ENCODE measurements around the gene ZNF865.

ZNF865 gene

GRCh38 chr19:55647732-55648584 is 42.5 kb downstream of the ZNF865 start, which contains the start of gene CCDC106:
TSS of gene CCDC106 (plus strand) at chr19:55648212. CDS start at chr19:55649047, 835 bp downstream.
- H3K4me3 ChIP-seq (ENCODE audit: low read depth, low read length), result peak within 1 kb of the TSS; percentile 64
- TF ChIP-seq CTCF (IDR thresholded peaks at IDR 0.05; ENCODE audit: low read depth, low read length, missing control alignments), result no peak
- DNase-seq (ENCODE audit: low read depth), result no peak

GRCh38 chr19:55648585-55649267 is 43.3 kb downstream of the ZNF865 start:
- DNase-seq (ENCODE audit: low read depth), result no peak
- H3K4me3 ChIP-seq (ENCODE audit: low read depth, low read length), result peak overlapping the region; percentile 64
- TF ChIP-seq CTCF (IDR thresholded peaks at IDR 0.05; ENCODE audit: low read depth, low read length, missing control alignments), result no peak

GRCh38 chr19:55649268-55650125 is 44.0 kb downstream of the ZNF865 start:
- DNase-seq (ENCODE audit: low read depth), result no peak
- TF ChIP-seq CTCF (IDR thresholded peaks at IDR 0.05; ENCODE audit: low read depth, low read length, missing control alignments), result no peak
- peak overlapping the region; percentile 64 for H3K4me3 ChIP-seq (ENCODE audit: low read depth, low read length)

- TF ChIP-seq CTCF (IDR thresholded peaks at IDR 0.05; ENCODE audit: low read depth, low read length, missing control alignments), result no peak
- no peak for DNase-seq (ENCODE audit: low read depth)
- H3K4me3 ChIP-seq (ENCODE audit: low read depth, low read length), result no peak overlapping the region
Measured at GRCh38 chr19:55650126-55650557, 44.7 kb downstream of the ZNF865 start.

GRCh38 chr19:55650602-55651230 is 45.3 kb downstream of the ZNF865 start:
- DNase-seq (ENCODE audit: low read depth), result no peak
- no peak overlapping the region for H3K4me3 ChIP-seq (ENCODE audit: low read depth, low read length)
- TF ChIP-seq CTCF (IDR thresholded peaks at IDR 0.05; ENCODE audit: low read depth, low read length, missing control alignments), result no peak

GRCh38 chr19:55651236-55651635 is 45.8 kb downstream of the ZNF865 start:
- no peak for DNase-seq (ENCODE audit: low read depth)
- no peak for TF ChIP-seq CTCF (IDR thresholded peaks at IDR 0.05; ENCODE audit: low read depth, low read length, missing control alignments)
- H3K4me3 ChIP-seq (ENCODE audit: low read depth, low read length), result no peak overlapping the region
